SH-SY5Y (cell line): ENCODE measurements around the gene TTC38.

Experiments used
- GATA2 ChIP-seq: IDR thresholded peaks from 2 replicates; pipeline ENCODE4 v1.6.1; 2011; ENCODE audit warnings: mild to moderate bottlenecking, low read depth, low read length
- GATA3 ChIP-seq: IDR thresholded peaks from 2 replicates; pipeline ENCODE4 v1.6.1; 2011; ENCODE audit warnings: low read depth, mild to moderate bottlenecking, low read length, moderate library complexity

- TF ChIP-seq GATA2 (no peak; the same call in 1 of the 2 replicates), GATA3 (no peak)
Measured at GRCh38 chr22:46230262-46230901, 37.4 kb upstream of the TTC38 start.
